Tongue (tissue), 2 donors: Measurements from ENCODE around the gene SHROOM3. TPM values are rescaled to one million over a fixed set of nuclear protein-coding genes. Genes with fewer than 3 reads are reported as not detected.
"Not testable (repeated sequence)": the region's sequence is repeated elsewhere in the genome, so short reads cannot be mapped to it uniquely, and the experiment has no call there.

Experiments
- DNase-seq: peaks from one replicate; pipeline ENCODE4 v3.0.0-alpha.2; 2015
- total RNA-seq: library from RNA; depleted of rRNA; stranded (reverse); fragments of >200 nt; gene quantifications from one replicate; pipeline ENCODE4 v1.2.3, GENCODE V29; 2014

The SHROOM3 gene
- total RNA-seq, 1 donor from 2014 or later: 17.5 TPM

DNA sequence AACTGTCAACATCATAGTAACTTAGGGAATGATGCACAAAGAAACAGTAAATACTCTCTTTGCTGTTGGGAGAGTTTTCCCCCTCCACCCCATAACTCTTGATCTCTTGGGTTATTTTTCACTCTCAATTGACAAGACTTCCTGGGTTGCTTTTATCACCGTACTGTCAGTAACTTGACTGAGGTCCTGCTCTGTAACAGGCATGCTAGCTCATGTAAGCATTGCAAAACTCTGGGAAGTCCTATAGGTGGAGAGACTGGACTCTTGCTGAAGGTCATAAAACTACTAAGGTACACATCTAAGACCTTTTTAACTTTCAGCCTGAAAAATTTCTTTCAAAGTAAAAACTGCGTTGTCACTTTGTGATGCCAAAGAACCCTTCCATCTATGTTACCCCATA, 10.9 kb downstream of the SHROOM3 start:
- DNase-seq: no peak

GRCh38 chr4:76447393-76447851, 12.4 kb downstream of the SHROOM3 start:
- DNase-seq: peak; percentile 39

GRCh38 chr4:76448211-76448610, 13.2 kb downstream of the SHROOM3 start:
- no peak for DNase-seq

GRCh38 chr4:76449362-76449767, 14.3 kb downstream of the SHROOM3 start:
- no peak for DNase-seq

- no peak for DNase-seq
Measured at GRCh38 chr4:76449833-76450232, 14.8 kb downstream of the SHROOM3 start.

- DNase-seq: no peak
Measured at GRCh38 chr4:76453232-76453631, 18.2 kb downstream of the SHROOM3 start.

- DNase-seq: not testable (repeated sequence)
Measured at GRCh38 chr4:76454073-76454472, 19.0 kb downstream of the SHROOM3 start.

GRCh38 chr4:76457885-76458284, 22.9 kb downstream of the SHROOM3 start:
- no peak for DNase-seq

- no peak for DNase-seq
Measured at GRCh38 chr4:76458297-76458696, 23.3 kb downstream of the SHROOM3 start.

DNA sequence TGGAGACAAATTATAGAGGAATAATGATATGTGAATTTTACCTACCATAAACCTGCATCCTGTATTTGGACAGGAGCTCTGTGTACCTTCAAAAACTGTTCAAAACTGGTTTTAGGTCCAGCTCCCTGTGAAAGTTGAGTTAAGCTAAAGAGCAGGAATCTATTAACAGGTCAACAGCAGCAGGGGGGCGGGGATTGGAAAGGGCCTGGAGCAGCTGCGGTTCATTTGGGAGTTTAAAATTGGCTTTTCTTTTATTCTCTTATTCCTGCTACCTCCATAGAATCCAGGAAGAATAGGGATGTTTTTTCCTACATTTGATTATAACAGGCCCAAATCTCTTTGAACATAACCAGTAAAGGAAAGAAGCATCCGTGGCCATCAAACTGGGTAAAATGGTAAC, 23.8 kb downstream of the SHROOM3 start:
- peak; percentile 53 for DNase-seq

DNA sequence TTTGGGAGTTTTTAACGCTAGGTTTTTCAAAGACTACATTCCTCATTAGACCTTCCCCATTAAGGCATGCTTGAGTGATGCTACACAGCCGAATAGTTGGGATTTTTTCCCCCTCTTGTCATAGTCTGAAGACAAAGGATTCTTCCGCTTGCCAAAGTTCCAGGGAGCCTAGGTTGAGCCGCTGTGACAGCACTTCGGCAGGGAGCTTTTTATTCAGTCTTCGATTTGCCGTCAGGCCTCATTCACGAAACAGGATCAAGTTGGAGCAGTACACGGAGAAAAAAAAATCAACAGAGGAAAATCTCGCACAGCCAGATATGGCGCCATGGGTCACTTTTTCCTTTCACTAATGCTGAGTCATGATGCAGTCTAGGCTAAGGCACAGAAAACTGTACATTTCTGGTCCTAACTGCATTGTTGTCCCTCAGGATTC, 24.3 kb downstream of the SHROOM3 start:
- peak; percentile 51 for DNase-seq

GRCh38 chr4:76463568-76463967, 28.5 kb downstream of the SHROOM3 start:
- DNase-seq: no peak

DNA sequence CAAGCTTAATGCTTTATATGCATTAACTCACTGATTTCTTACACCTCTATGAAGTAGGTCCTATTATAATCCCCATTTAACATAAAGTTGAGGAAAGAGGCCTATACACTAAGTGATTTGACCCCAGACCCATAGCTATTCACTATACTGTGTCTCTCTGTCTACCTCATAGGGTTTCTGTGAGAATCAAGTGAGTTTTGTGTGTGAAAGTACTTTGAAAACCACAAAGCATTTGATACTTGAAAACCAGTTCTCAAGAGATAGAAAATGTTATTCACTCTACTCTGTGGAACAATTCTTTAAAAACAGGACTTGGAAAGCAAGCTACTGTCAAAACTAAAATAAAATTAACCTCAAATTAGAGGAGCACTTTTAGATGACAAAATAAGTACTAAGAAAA, 35.0 kb downstream of the SHROOM3 start:
- no peak for DNase-seq

DNA sequence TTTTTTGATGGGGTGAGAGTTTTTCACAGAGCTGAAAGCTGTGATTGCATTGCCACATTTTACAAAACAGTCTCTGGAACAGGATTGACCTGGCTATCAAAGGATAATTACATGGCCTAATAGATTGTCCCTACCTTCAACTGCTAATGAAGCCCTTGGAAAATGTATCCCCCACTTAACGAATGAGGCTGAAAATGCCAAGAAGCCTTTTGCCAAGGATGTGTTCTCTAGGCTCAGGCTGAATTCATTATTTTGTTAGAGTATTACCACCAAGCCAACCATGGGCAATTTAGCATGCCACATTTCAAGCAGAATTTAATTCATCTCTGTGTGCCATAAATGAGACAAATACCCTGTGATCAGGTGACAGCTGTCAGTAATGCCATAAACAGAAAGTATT, 35.5 kb downstream of the SHROOM3 start:
- no peak for DNase-seq

DNA sequence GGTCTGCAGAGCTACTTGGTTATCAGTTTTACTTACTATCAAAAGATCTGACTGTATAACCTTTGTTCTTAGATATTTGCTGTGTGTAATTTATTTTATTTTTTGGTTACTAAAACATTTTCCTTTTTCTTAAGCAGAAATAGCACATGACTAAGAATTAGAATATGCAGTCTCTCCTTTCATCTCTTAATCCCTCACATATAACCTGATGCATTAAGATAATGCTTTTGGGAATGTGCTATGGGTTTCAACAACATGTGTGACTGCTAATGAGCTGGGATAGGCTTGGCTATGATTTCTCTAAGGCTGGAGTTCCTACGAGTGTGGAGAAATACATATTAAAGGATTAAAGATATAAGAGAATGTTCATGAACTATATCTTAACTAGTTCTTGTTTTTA, 41.5 kb downstream of the SHROOM3 start:
- no peak for DNase-seq

- DNase-seq: no peak
Measured at GRCh38 chr4:76484654-76485053, 49.6 kb downstream of the SHROOM3 start.

DNA sequence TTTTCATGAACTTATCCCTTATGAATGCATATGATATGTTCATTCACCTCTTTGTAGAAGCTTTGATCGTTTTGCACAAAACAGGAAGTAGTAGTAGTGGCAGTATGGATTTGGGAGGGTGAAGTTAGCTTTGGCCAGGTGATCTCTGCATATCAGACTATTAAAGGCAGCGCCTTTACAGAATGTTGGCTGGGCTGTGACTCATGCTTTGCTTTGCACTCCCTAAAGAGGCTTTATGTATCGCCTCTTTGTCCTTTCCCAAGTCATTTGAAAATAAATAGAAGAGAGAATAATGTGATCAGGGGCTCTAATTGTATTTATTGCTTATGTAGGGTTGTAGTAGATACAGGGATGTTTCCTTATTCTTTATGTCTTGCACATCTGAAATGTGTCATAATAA, 50.4 kb downstream of the SHROOM3 start:
- DNase-seq: no peak

GRCh38 chr4:76486588-76487276, 51.7 kb downstream of the SHROOM3 start:
- DNase-seq: no peak

GRCh38 chr4:76487621-76488020, 52.6 kb downstream of the SHROOM3 start:
- no peak for DNase-seq

DNA sequence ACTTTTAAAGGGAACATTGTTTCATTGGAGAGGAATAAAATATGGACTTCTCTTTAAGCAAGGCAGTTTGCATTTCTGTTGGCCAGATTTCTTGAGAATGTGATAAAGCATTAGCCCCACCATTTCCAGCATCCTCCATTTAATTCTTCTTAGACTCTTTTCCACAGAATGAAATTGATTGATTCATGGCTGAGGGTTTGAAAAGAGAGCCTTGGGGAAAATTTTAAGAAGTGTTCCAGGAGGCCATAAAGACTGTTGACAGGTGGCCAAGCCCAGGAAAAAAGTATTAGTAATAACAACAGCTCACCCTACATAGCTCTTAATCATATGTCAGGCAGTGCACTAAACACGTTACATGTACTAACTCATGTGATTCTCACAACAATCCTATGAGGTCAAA, 53.4 kb downstream of the SHROOM3 start:
- DNase-seq: no peak

DNA sequence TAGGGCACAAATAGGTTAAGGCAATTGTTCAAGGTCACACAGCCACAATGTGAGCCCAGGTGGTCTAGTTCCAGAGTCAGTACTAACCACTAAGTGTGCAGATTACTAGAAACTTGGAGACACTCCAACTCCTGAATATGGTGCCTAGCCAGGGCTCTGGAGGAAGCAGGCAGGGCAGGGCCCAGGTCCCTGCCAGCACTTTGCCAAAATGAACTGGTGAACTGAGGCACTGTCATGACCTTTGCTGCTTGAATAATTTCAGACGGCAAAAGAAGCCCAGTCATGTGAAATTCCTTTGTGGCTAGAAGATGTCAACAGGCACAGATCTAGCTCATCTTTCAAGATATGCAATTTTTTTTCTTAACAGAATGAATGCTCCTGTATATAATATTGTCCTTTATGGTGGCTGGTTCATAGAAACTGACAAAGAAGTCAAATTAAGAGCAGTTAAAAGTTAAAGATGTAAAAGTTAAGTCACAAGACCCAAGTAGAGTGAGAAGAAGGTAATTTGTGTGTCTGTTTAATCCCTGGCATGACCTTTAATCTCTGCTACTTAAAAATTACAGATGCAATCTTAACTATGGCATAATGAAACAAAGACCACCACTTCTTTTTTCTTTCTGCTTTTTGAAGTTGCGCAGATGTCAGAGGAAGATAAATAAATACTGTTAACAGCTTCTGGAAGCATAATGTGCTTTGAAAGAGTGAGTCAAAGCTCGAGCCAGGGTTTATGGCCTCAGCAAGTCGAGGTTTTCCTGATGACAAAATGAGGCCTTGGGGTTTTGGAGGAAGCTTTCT, 54.1 kb downstream of the SHROOM3 start:
- DNase-seq: no peak

- no peak for DNase-seq
Measured at GRCh38 chr4:76489686-76490161, 54.7 kb downstream of the SHROOM3 start.

DNA sequence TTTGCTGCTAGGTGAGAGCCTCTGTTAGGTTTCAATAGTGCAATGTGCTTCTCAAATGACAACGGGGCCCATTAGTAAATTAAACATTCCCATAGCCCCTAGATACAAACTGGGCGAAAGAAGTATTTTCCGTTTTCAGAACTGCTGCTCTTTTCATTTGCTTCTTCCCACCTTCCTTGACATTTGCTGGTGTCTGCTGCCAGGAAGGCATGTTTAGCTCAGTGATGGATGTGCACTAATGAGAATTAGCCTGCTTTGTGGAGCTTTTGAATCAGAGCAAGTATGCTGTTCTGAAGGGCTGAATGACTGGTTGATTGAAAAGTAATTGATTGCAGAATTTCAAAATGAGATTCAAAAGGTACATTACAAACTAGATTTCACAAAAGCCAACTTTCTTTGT, 57.0 kb downstream of the SHROOM3 start:
- DNase-seq: no peak

DNA sequence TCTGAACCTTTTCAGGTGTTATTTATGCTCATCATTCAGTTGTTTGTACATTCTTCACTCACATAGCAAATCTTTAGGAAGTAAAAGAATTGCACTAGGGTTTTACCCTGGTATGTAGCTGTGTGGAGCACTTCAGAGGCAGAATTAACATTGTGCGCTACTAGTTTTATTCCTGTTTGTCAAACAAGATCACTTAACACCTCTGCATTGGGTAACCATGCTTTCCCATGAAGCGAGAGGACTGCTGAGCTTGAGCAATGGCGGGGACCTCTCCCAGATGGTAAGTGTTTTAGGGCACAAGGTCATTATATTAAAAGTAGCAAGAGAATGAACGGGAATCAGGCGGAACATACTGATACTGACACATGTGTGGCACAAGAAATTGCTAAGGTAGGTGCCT, 59.2 kb downstream of the SHROOM3 start:
- no peak for DNase-seq
